Body of pancreas (tissue), 4 donors: ENCODE results near the gene MAPKAPK2. TPM values are rescaled to one million over a fixed set of nuclear protein-coding genes. Genes with fewer than 3 reads are reported as not detected.

Experiments
- ATAC-seq: fragments of 150-250 bp; one replicate; pipeline ENCODE4 v1.9.1; 2016
- DNase-seq, 4 donors: peaks; one replicate each; pipeline ENCODE4 v3.0.0-alpha.2; 2019
- H3K27ac ChIP-seq, 4 donors: fragments of 200-600 bp; sonication (generic); 1 replicate in 3 of 4; 2 replicates in 1 of 4; pipeline versions ENCODE4 v1.5.1 to v1.6.1; 2016 to 2019; ENCODE audit warnings: mild to moderate bottlenecking in 1 of 4, mixed read lengths in 1 of 4, moderate library complexity in 1 of 4
- H3K27me3 ChIP-seq, 2 donors: fragments of 200-600 bp; sonication (generic); one replicate each; pipeline ENCODE4 v1.6.0; 2016; ENCODE audit warnings: mild to moderate bottlenecking in 1 of 2
- H3K36me3 ChIP-seq, 2 donors: fragments of 200-600 bp; sonication (generic); replicated peaks in 1 of 2; 2 replicates each; pipeline ENCODE4 v1.5.1; 2016; ENCODE audit warnings: low read depth in 2 of 2; ENCODE audit not compliant: insufficient read depth in 1 of 2
- H3K4me1 ChIP-seq: fragments of 200-600 bp; sonication (generic); one replicate; pipeline ENCODE4 v1.6.0; 2016
- H3K4me3 ChIP-seq, 2 donors: fragments of 200-600 bp; sonication (generic); 1 replicate in 1 of 2; 2 replicates in 1 of 2; pipeline ENCODE4 v1.5.1; 2016 to 2019
- H3K9me3 ChIP-seq, 3 donors: fragments of 200-600 bp; sonication (generic); 1 replicate in 2 of 3; 2 replicates in 1 of 3; pipeline ENCODE4 v1.5.1; 2016
- POLR2A ChIP-seq, 3 donors: fragments of 450-650 bp; IDR thresholded peaks; one replicate each; pipeline ENCODE4 v1.6.1; 2016; ENCODE audit warnings: antibody characterized with exemption in 3 of 3, mild to moderate bottlenecking in 2 of 3
- WGBS, 2 donors: methylation state at CpG; one replicate each; pipeline ENCODE4 v1.1.5; 2017; 5-methylcytosine and 5-hydroxymethylcytosine counted together
- intact Hi-C: fragments of 100-400 bp; cut with DNase I; formaldehyde crosslinking; loops from one replicate; pipeline ENCODE4 v1.15.1; 2023
- total RNA-seq, 2 donors: library from RNA; depleted of rRNA; stranded (reverse); fragments of >200 nt; gene quantifications; one replicate each; pipeline ENCODE4 v1.1.0, GENCODE V29; 2016
- TF ChIP-seq, protein P1 (sequence below), 7 experiments: fragments of 450-650 bp in 4 of 7; fragments of 200-600 bp in 3 of 7; sonication (generic) in 3 of 7; IDR thresholded peaks; one replicate each; pipeline ENCODE4 v1.5.1; 2016 to 2019; ENCODE audit warnings: antibody characterized with exemption in 7 of 7

Gene MAPKAPK2
- total RNA-seq, 2 donors from 2014 or later = 29.1 to 46.5 TPM

DNA sequence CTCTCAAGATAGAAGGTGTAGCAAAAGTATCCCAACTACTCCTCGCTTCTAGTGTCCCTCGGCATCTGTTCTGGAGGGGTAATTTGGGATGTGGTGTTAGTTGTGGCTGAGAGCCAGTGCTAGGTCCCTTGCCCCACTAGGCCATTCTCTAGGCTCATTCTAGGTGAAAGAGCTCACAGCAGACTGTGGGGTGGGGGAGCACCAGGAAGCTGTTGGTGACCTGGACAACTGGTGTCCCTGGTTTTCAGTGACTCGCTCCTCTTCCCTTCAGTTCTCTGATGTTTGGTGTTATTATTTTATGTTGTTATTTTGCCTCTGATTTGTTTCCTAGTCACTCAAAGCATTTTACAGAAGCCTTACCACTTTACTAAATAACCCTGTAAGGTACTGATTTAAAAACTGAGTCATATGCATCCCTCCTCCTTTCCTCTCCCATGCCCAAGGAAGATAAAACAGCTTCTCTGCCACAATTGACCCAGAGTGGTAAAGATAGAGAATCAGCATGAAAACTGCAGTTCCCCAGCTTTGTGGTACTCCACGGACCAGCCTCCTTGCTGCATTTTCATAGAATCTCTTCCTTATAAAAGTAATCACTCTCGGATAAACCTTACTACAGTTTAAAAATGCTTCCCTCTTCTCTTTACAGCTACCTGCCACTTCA, 35.3 kb upstream of the MAPKAPK2 start:
- intact Hi-C loops = no loop called here
- peaks cover 28% of the 10 kb centered on the region for H3K4me1 ChIP-seq
- DNase-seq (no peak), ATAC-seq (no peak)
- no peak overlapping the region for H3K27ac ChIP-seq
- TF ChIP-seq POLR2A (IDR thresholded peaks at IDR 0.05) = no peak
- TF ChIP-seq, protein P1, sequence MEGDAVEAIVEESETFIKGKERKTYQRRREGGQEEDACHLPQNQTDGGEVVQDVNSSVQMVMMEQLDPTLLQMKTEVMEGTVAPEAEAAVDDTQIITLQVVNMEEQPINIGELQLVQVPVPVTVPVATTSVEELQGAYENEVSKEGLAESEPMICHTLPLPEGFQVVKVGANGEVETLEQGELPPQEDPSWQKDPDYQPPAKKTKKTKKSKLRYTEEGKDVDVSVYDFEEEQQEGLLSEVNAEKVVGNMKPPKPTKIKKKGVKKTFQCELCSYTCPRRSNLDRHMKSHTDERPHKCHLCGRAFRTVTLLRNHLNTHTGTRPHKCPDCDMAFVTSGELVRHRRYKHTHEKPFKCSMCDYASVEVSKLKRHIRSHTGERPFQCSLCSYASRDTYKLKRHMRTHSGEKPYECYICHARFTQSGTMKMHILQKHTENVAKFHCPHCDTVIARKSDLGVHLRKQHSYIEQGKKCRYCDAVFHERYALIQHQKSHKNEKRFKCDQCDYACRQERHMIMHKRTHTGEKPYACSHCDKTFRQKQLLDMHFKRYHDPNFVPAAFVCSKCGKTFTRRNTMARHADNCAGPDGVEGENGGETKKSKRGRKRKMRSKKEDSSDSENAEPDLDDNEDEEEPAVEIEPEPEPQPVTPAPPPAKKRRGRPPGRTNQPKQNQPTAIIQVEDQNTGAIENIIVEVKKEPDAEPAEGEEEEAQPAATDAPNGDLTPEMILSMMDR (IDR thresholded peaks at IDR 0.05) = no peak
- H3K27me3 ChIP-seq = no peaks in the 10 kb centered on the region
- 85 to 91% methylated on average over 5 of the region's 5 CpGs for WGBS, 2 donors
- no peaks in the 10 kb centered on the region for H3K9me3 ChIP-seq
- no peak overlapping the region for H3K4me3 ChIP-seq
- peaks cover 0 to 3% of the 10 kb centered on the region in 2 donors for H3K36me3 ChIP-seq

DNA sequence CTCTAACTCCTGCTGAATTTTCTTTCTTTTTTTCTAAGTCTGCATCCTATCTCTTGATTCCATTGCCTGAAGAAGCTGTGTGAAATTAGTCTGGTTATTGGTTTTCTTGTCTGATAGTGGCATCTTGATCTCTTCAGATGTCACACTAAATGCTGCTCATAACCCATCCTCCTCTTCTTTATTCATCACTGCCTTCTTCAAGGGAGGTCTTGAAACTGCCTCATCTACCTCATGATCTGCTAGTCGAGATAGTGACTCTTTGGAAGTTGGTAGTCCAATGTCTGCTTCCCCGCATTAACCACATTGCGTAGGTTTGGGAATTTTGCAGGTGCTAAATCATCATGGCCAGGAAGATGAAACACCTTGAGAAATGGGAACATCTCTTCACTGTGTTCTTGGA, 33.7 kb upstream of the MAPKAPK2 start:
- no peak overlapping the region for H3K4me3 ChIP-seq
- H3K4me1 ChIP-seq = peaks cover 44% of the 10 kb centered on the region
- intact Hi-C loops = no loop called here
- no peak for DNase-seq
- TF ChIP-seq POLR2A (IDR thresholded peaks at IDR 0.05) = no peak
- TF ChIP-seq, protein P1 (IDR thresholded peaks at IDR 0.05) = no peak
- no peak for ATAC-seq
- WGBS, 2 donors = 79 to 83% methylated on average over 3 of the region's 3 CpGs
- peaks cover 0 to 3% of the 10 kb centered on the region in 2 donors for H3K36me3 ChIP-seq
- H3K27me3 ChIP-seq = no peaks in the 10 kb centered on the region
- no peaks in the 10 kb centered on the region for H3K9me3 ChIP-seq
- peak overlapping the region in 1 of 4 donors; percentile 64 for H3K27ac ChIP-seq

DNA sequence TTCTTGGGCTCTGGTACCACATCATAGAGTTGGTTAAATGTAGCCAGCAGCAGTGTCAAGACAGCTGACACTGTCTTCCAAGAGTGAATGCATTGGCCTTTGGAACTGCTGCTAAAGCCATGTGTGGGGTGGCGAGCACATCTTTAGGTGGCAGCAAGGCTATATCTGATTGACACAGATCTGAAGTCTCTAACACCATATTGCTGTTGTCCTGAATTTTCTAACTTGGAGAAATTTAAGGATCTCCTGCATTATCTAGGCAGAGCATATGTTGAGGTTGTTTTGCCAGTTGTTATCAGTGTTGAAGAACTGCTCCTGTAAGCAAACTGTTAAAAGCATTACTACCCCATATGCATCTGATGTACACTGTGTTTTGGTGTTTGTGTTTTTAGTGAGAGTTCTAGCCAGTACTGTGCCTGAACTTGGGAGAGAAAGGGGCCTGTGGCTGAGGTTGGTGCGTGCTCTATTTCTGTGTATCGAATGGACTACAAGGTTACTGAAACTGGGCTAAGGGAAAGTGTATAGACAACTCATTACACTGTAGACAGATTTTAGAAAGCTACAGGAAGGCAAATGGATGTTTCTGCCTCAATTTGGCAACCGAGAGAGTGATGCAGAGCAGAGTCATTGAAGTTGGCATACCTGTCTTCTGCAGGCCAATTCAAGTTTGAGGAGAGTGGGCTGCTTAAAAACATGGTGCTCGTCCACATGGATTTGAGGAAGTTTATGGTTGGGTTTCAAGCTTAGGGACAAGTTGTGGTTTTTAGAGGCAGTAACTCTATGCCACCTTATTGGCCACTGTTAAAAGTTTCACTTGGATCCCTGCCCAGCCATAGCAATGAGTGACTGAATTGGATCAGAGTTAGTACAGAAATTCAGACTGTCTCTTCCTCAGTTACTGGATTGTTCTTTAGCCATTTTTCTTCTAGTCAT, 32.5 kb upstream of the MAPKAPK2 start:
- no peak overlapping the region for H3K4me3 ChIP-seq

DNA sequence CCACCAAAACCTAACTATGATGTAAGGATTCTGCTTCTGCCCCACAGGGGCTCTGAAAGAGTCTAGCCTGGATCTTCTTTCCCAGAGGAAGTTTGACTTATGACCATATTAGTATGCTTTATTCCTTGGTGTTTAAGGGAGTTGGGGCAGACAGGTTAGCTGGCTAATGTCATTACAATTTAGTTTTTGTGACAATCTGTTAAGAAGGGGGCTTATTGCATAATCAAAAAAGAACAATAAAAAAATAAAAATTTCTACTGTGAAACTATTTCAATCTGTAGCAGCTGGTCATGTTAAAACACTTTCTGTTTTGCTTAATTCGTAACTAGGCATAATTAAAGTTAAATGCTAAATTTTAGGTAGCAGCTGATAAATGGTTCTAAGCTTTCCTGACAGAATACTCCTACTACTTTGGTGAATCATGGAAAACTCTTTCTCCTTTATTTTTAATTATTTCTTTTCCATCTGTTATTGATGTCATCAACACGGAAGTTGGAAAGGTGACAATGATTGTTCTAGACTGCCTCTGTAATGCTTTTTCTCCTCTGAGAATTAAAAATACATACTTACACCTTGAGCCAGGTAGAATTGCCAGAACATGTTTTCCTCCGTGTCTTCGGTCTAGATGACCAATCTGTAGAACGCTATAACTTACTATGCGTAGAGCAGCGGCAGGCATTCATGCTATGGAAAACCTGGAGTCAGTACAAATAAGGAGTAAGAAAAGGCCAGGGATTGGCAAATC, 30.8 kb upstream of the MAPKAPK2 start:
- Histone ChIP-seq H3K4me3 (no peak overlapping the region), H3K36me3 (no peaks in the 10 kb centered on the region), H3K9me3 (no peaks in the 10 kb centered on the region), H3K27ac (peak overlapping the region in 3 of 4 donors; percentile 57 to 76 (median 64)), H3K27me3 (no peaks in the 10 kb centered on the region), H3K4me1 (peaks cover 55% of the 10 kb centered on the region)
- DNase-seq = no peak
- intact Hi-C loops = no loop called here
- 61 to 75% methylated on average over 7 of the region's 7 CpGs for WGBS, 2 donors
- ATAC-seq = peak; percentile 29
- TF ChIP-seq, protein P1 (IDR thresholded peaks at IDR 0.05) = no peak
- TF ChIP-seq POLR2A (IDR thresholded peaks at IDR 0.05) = no peak

More for the DNA sequence above, 32.5 kb upstream of the MAPKAPK2 start:
- Histone ChIP-seq H3K27me3 (no peaks in the 10 kb centered on the region), H3K36me3 (peaks cover 0 to 3% of the 10 kb centered on the region in 2 donors), H3K4me1 (peaks cover 47% of the 10 kb centered on the region), H3K9me3 (no peaks in the 10 kb centered on the region), H3K27ac (peak overlapping the region in 3 of 4 donors; percentile 57 to 76 (median 64))
- 76 to 90% methylated on average over 5 of the region's 5 CpGs for WGBS, 2 donors
- ATAC-seq (peak; percentile 56), DNase-seq (peak; percentile 25 to 63 (median 59))
- intact Hi-C loops = no loop called here
- TF ChIP-seq, protein P1 (IDR thresholded peaks at IDR 0.05) = no peak
- no peak for TF ChIP-seq POLR2A (IDR thresholded peaks at IDR 0.05)
